Measurements from ENCODE around the gene ASCC3. TPM values are rescaled to one million over a fixed set of nuclear protein-coding genes. Genes with fewer than 3 reads are reported as not detected.

ASCC3 gene
- total and polyA plus RNA-seq, 2 donors (not counting 3 experiments of a cell fraction or from before 2014, with no cell fraction given): 15.7 to 57.2 TPM

GRCh38 chr6:100574836-100575235, 306.3 kb downstream of the ASCC3 start:
- Histone ChIP-seq H3K4me1 (ENCODE audit: control insufficient read depth, extremely low read depth, insufficient read depth, low read length) (no peaks in the 10 kb centered on the region), H3K27ac (ENCODE audit: insufficient read depth, low read depth, low read length) (no peak overlapping the region), H3K9ac (replicated peaks; ENCODE audit: extremely low read depth, insufficient read depth, low read length) (no peak overlapping the region), H3K4me2 (ENCODE audit: insufficient read depth, low read length) (no peak overlapping the region), H3K27me3 (ENCODE audit: control insufficient read depth in 2 of 2, insufficient read depth in 2 of 2, low read length in 2 of 2) (no peaks in the 10 kb centered on the region), H3K9me1 (replicated peaks; ENCODE audit: control insufficient read depth, extremely low read depth, insufficient read depth, low read length) (no peaks in the 10 kb centered on the region), H3K4me3 (replicated peaks in 1 of 3; ENCODE audit: insufficient read depth in 1 of 3, low read depth in 1 of 3, low read length in 3 of 3) (no peak overlapping the region), H4K20me1 (replicated peaks; ENCODE audit: control insufficient read depth, extremely low read depth, insufficient read depth, low read length) (no peaks in the 10 kb centered on the region), H2AFZ (ENCODE audit: low read depth, low read length) (no peak overlapping the region), H3K36me3 (ENCODE audit: control insufficient read depth in 2 of 2, extremely low read depth in 1 of 2, insufficient read depth in 2 of 2, low read length in 2 of 2) (no peaks in the 10 kb centered on the region), H3K9me3 (replicated peaks; ENCODE audit: control insufficient read depth, insufficient read depth, low read length) (no peaks in the 10 kb centered on the region), H3K79me2 (ENCODE audit: control insufficient read depth, insufficient read depth, low read length) (no peaks in the 10 kb centered on the region)
- DNase-seq (ENCODE audit: low read depth, low spot score): no peak
- ChIA-PET POLR2A (no interaction called here), CTCF (interaction anchor here (0.8 to 3.1 kb wide), 10 partner anchors 11 to 458 kb away, joined by 3 to 9 read pairs (median 5); no protein-coding TSS in a partner anchor)
- intact Hi-C loops (cut with micrococcal nuclease): loop anchor here (5.0 kb wide), 2 partner anchors 82 to 93 kb away; no protein-coding TSS in a partner anchor
- BruUV-seq (replicated peaks): no TSS peak
- FAIRE-seq: no peak
- dilution Hi-C loops (cut with MboI; ENCODE audit: extremely low pct_ligation_motif_present, low sequenced_read_pairs): no loop called here
- no peak for TF ChIP-seq POLR2A (IDR thresholded peaks at IDR 0.05; ENCODE audit: low read depth, low read length)
- TF ChIP-seq CTCF (IDR thresholded peaks at IDR 0.05; ENCODE audit: extremely low read depth in 1 of 2, insufficient read depth in 1 of 2, low read depth in 1 of 2, low read length in 2 of 2): no peak
- no peak for TF ChIP-seq FOS (IDR thresholded peaks at IDR 0.05; ENCODE audit: borderline replicate concordance, insufficient read depth, low read length)
- TF ChIP-seq MYC (IDR thresholded peaks at IDR 0.05; ENCODE audit: low read depth, low read length): no peak
- TF ChIP-seq JUN (IDR thresholded peaks at IDR 0.05; ENCODE audit: borderline replicate concordance, insufficient read depth, insufficient read length, low read depth): no peak
- TF ChIP-seq, protein P1, sequence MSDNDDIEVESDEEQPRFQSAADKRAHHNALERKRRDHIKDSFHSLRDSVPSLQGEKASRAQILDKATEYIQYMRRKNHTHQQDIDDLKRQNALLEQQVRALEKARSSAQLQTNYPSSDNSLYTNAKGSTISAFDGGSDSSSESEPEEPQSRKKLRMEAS (IDR thresholded peaks at IDR 0.05; ENCODE audit: insufficient read depth, insufficient read length): no peak
- no peak for TF ChIP-seq EZH2 (IDR thresholded peaks at IDR 0.05; ENCODE audit: borderline replicate concordance, low read depth, low read length, severe bottlenecking)
- TF ChIP-seq POLR2AphosphoS5 (IDR thresholded peaks at IDR 0.05; ENCODE audit: insufficient read depth, low read depth, low read length): no peak
- TF ChIP-seq GATA2 (IDR thresholded peaks at IDR 0.05; ENCODE audit: insufficient read depth, insufficient read length, low read depth, low read length): no peak
